H9 (cell line): ENCODE data around the gene NBEAL2. TPM values are rescaled to one million over a fixed set of nuclear protein-coding genes. Genes with fewer than 3 reads are reported as not detected.

Experiments
- DNase-seq: peaks from one replicate; pipeline ENCODE4 v3.0.0-alpha.2; 2017
- H2AFZ ChIP-seq: one replicate; pipeline ENCODE4 v1.6.1; 2013; ENCODE audit warnings: mild to moderate bottlenecking, low read length, control low read depth, moderate library complexity
- H2AK5ac ChIP-seq: 2 replicates; pipeline ENCODE4 v1.6.1; 2013; ENCODE audit warnings: low read length, control low read depth, mixed read lengths; ENCODE audit not compliant: insufficient read length
- H2BK120ac ChIP-seq: one replicate; pipeline ENCODE4 v1.6.1; 2013; ENCODE audit warnings: low read depth, mild to moderate bottlenecking, low read length, control low read depth, inconsistent platforms; ENCODE audit not compliant: poor library complexity, severe bottlenecking
- H2BK12ac ChIP-seq: 2 replicates; pipeline ENCODE4 v1.6.1; 2013; ENCODE audit warnings: low read length, control low read depth, mixed read lengths, low read depth; ENCODE audit not compliant: insufficient read length
- H2BK15ac ChIP-seq: 2 replicates; pipeline ENCODE4 v1.6.1; 2013; ENCODE audit warnings: low read depth, low read length, control low read depth
- H2BK20ac ChIP-seq: one replicate; pipeline ENCODE4 v1.6.1; 2013; ENCODE audit warnings: low read depth, mild to moderate bottlenecking, low read length, control low read depth, inconsistent platforms; ENCODE audit not compliant: poor library complexity, severe bottlenecking
- H2BK5ac ChIP-seq: 2 replicates; pipeline ENCODE4 v1.6.1; 2013; ENCODE audit warnings: low read length, control low read depth, mixed read lengths; ENCODE audit not compliant: insufficient read length
- H3K14ac ChIP-seq: 2 replicates; pipeline ENCODE4 v1.6.1; 2013; ENCODE audit warnings: low read length, control low read depth; ENCODE audit not compliant: insufficient read depth
- H3K18ac ChIP-seq: 2 replicates; pipeline ENCODE4 v1.6.1; 2013; ENCODE audit warnings: low read depth, mild to moderate bottlenecking, mixed read lengths, low read length, control low read depth; ENCODE audit not compliant: insufficient read length
- H3K23ac ChIP-seq: 2 replicates; pipeline ENCODE4 v1.6.1; 2013; ENCODE audit warnings: low read length, control low read depth, mixed read lengths, low read depth; ENCODE audit not compliant: insufficient read length
- H3K23me2 ChIP-seq: 2 replicates; pipeline ENCODE4 v1.6.1; 2013; ENCODE audit warnings: low read depth, mild to moderate bottlenecking, mixed read lengths, low read length, control low read depth; ENCODE audit not compliant: insufficient read length, poor library complexity, severe bottlenecking
- H3K27ac ChIP-seq: 2 replicates; pipeline ENCODE4 v1.5.1; 2013; ENCODE audit warnings: low read length, control low read depth, mixed read lengths, low read depth; ENCODE audit not compliant: insufficient read length
- H3K27me3 ChIP-seq: 2 replicates; pipeline ENCODE4 v1.6.1; 2013; ENCODE audit warnings: low read length, control low read depth, inconsistent platforms; ENCODE audit not compliant: insufficient read depth
- H3K4ac ChIP-seq: 2 replicates; pipeline ENCODE4 v1.6.1; 2013; ENCODE audit warnings: low read depth, mild to moderate bottlenecking, control low read depth, inconsistent platforms, low read length, moderate library complexity
- H3K4me1 ChIP-seq: 2 replicates; pipeline ENCODE4 v1.6.1; 2013; ENCODE audit warnings: low read length, control low read depth, inconsistent platforms; ENCODE audit not compliant: insufficient read depth
- H3K4me2 ChIP-seq: 2 replicates; pipeline ENCODE4 v1.6.1; 2013; ENCODE audit warnings: low read length, control low read depth, mixed read lengths; ENCODE audit not compliant: insufficient read length, insufficient read depth
- H3K56ac ChIP-seq: 2 replicates; pipeline ENCODE4 v1.6.1; 2013; ENCODE audit warnings: low read depth, mild to moderate bottlenecking, mixed read lengths, low read length, control low read depth; ENCODE audit not compliant: insufficient read length
- H3K79me1 ChIP-seq: 2 replicates; pipeline ENCODE4 v1.6.1; 2013; ENCODE audit warnings: low read depth, mild to moderate bottlenecking, moderate library complexity, low read length, control low read depth, inconsistent platforms; ENCODE audit not compliant: insufficient read depth, poor library complexity, severe bottlenecking
- H3K79me2 ChIP-seq: 2 replicates; pipeline ENCODE4 v1.6.1; 2013; ENCODE audit warnings: low read length, control low read depth, inconsistent platforms; ENCODE audit not compliant: insufficient read depth
- H3K9ac ChIP-seq: 2 replicates; pipeline ENCODE4 v1.6.1; 2013; ENCODE audit warnings: low read length, control low read depth, mixed read lengths; ENCODE audit not compliant: insufficient read length; ENCODE audit errors: extremely low read depth
- H3K9me3 ChIP-seq: one replicate; pipeline ENCODE4 v1.6.1; 2013; ENCODE audit warnings: low read depth, low read length, inconsistent platforms; ENCODE audit not compliant: control insufficient read depth
- H3T11ph ChIP-seq: one replicate; pipeline ENCODE4 v1.6.1; 2013; ENCODE audit warnings: mild to moderate bottlenecking, low read length, control low read depth, inconsistent platforms
- H4K20me1 ChIP-seq: one replicate; pipeline ENCODE4 v1.6.1; 2013; ENCODE audit not compliant: control insufficient read depth, insufficient read length, insufficient read depth
- H4K5ac ChIP-seq: 2 replicates; pipeline ENCODE4 v1.6.1; 2013; ENCODE audit warnings: low read depth, mild to moderate bottlenecking, mixed read lengths, low read length, control low read depth; ENCODE audit not compliant: insufficient read length
- H4K8ac ChIP-seq: replicated peaks from 2 replicates; pipeline ENCODE4 v1.6.1; 2013; ENCODE audit warnings: low read length, control low read depth, mixed read lengths, low read depth; ENCODE audit not compliant: insufficient read length
- H4K91ac ChIP-seq: 2 replicates; pipeline ENCODE4 v1.6.1; 2013; ENCODE audit warnings: low read depth, mild to moderate bottlenecking, moderate library complexity, mixed read lengths, low read length, control low read depth; ENCODE audit not compliant: insufficient read length
- H3K27ac Mint-ChIP-seq, 3 experiments: 2 replicates in 2 of 3; 3 replicates in 1 of 3; pipeline ENCODE4 v1.8.0; 2020 to 2021; ENCODE audit warnings: mixed read lengths in 3 of 3, mild to moderate bottlenecking in 1 of 3, moderate library complexity in 1 of 3
- H3K27me3 Mint-ChIP-seq: 2 replicates; pipeline ENCODE4 v1.8.0; 2021; ENCODE audit warnings: low read depth, mild to moderate bottlenecking, moderate library complexity, mixed read lengths
- H3K36me3 Mint-ChIP-seq, 3 experiments: 2 replicates in 2 of 3; 3 replicates in 1 of 3; pipeline ENCODE4 v1.8.0; 2020 to 2021; ENCODE audit warnings: low read depth in 3 of 3, mixed read lengths in 3 of 3; ENCODE audit not compliant: insufficient read depth in 1 of 3
- H3K4me1 Mint-ChIP-seq, 2 experiments: 2 replicates each; pipeline ENCODE4 v1.8.0; 2020; ENCODE audit warnings: mixed read lengths in 2 of 2
- H3K4me3 Mint-ChIP-seq, 2 experiments: 2 replicates in 1 of 2; 3 replicates in 1 of 2; pipeline ENCODE4 v1.8.0; 2020 to 2021; ENCODE audit warnings: mild to moderate bottlenecking in 2 of 2, mixed read lengths in 2 of 2, moderate library complexity in 1 of 2
- H3K9me3 Mint-ChIP-seq, 2 experiments: 2 replicates in 1 of 2; 3 replicates in 1 of 2; pipeline ENCODE4 v1.8.0; 2020; ENCODE audit warnings: mild to moderate bottlenecking in 2 of 2, mixed read lengths in 2 of 2, moderate library complexity in 1 of 2
- CTCF ChIP-seq: fragments of 200-600 bp; sonication (generic); conservative IDR thresholded peaks from 3 replicates; pipeline ENCODE4 v1.8.0; 2021; ENCODE audit warnings: antibody characterized with exemption, mild to moderate bottlenecking
- WGBS: extraction: QIAGEN DNeasy Blood & Tissue Kit; methylation state at CpG from one replicate; pipeline ENCODE4 v1.1.7; 2013; ENCODE audit warnings: missing lambda C conversion rate, low lambda C conversion rate, mixed read lengths; ENCODE audit not compliant: insufficient read length; ENCODE audit errors: extremely low coverage; 5-methylcytosine and 5-hydroxymethylcytosine counted together
- total RNA-seq: library from RNA; stranded (reverse); gene quantifications from 2 replicates; pipeline ENCODE4 v1.2.1, GENCODE V29; 2021

The NBEAL2 gene
- total RNA-seq, 1 experiment from 2014 or later: 52.1 TPM

- no peak overlapping the region for H2BK5ac ChIP-seq
- no peak overlapping the region for H4K91ac ChIP-seq
- H3K18ac ChIP-seq: no peak overlapping the region
- H3K56ac ChIP-seq: no peak overlapping the region
- H2AK5ac ChIP-seq: no peak overlapping the region
- H4K20me1 ChIP-seq: peaks cover 2% of the 10 kb centered on the region
- H3K4me2 ChIP-seq: no peak overlapping the region
- Mint-ChIP-seq H3K4me1 (peaks cover 39 to 63% of the 10 kb centered on the region in 2 experiments), H3K27ac (peak overlapping the region in 1 of 3 experiments; percentile 0; a peak in 1 of 7 replicates), H3K4me3 (no peak overlapping the region), H3K9me3 (no peaks in the 10 kb centered on the region; a peak in 1 of 5 replicates), H3K36me3 (peaks cover under 1 to 5% (median 4%) of the 10 kb centered on the region in 3 experiments; a peak in 6 of 7 replicates), H3K27me3 (no peaks in the 10 kb centered on the region)
- H2BK20ac ChIP-seq: no peak overlapping the region
- H4K8ac ChIP-seq: no peak overlapping the region
- H3K27ac ChIP-seq: no peak overlapping the region
- no CpG with 5 or more reads among the region's 2 CpGs for WGBS
- H3K23me2 ChIP-seq: no peaks in the 10 kb centered on the region
- H2BK15ac ChIP-seq: no peak overlapping the region
- H3K23ac ChIP-seq: no peak overlapping the region
- no peak overlapping the region for H3K4ac ChIP-seq
- H3K9ac ChIP-seq: no peak overlapping the region
- H2BK120ac ChIP-seq: no peak overlapping the region
- no peak for DNase-seq
- peaks cover 18% of the 10 kb centered on the region for H3K79me1 ChIP-seq
- peaks cover 9% of the 10 kb centered on the region; the same call in 1 of the 2 replicates for H3K4me1 ChIP-seq
- H3K27me3 ChIP-seq: no peaks in the 10 kb centered on the region
- H4K5ac ChIP-seq: no peak overlapping the region
- H2AFZ ChIP-seq: no peak overlapping the region
- no peak for TF ChIP-seq CTCF
- H3T11ph ChIP-seq: no peak overlapping the region
- H3K79me2 ChIP-seq: peaks cover 34% of the 10 kb centered on the region; the same call in 1 of the 2 replicates
- H2BK12ac ChIP-seq: no peak overlapping the region
- H3K14ac ChIP-seq: no peak overlapping the region
- no peaks in the 10 kb centered on the region for H3K9me3 ChIP-seq
Measured at GRCh38 chr3:46952813-46953212, 26.7 kb upstream of the NBEAL2 start.
